ENCODE measurements around the gene MME.
"Not testable (repeated sequence)": the region's sequence is repeated elsewhere in the genome, so short reads cannot be mapped to it uniquely, and the experiment has no call there.

The MME gene

GRCh38 chr3:155193868-155194267, 113.7 kb downstream of the MME start:
- DNase-seq (ENCODE audit: low spot score) = no peak

GRCh38 chr3:155194973-155195957, 115.1 kb downstream of the MME start:
- no peak for DNase-seq (ENCODE audit: low spot score)

GRCh38 chr3:155196131-155197021, 116.3 kb downstream of the MME start:
- DNase-seq (ENCODE audit: low spot score) = no peak

GRCh38 chr3:155197786-155198185, 117.7 kb downstream of the MME start:
- no peak for DNase-seq (ENCODE audit: low spot score)

- DNase-seq (ENCODE audit: low spot score) = no peak
Measured at GRCh38 chr3:155202626-155203025, 122.5 kb downstream of the MME start.

- no peak for DNase-seq (ENCODE audit: low spot score)
Measured at GRCh38 chr3:155204851-155205250, 124.7 kb downstream of the MME start.

GRCh38 chr3:155208183-155208800, 128.2 kb downstream of the MME start:
- DNase-seq (ENCODE audit: low spot score) = no peak

- no peak for DNase-seq (ENCODE audit: low spot score)
Measured at GRCh38 chr3:155210736-155211135, 130.6 kb downstream of the MME start.

- no peak for DNase-seq (ENCODE audit: low spot score)
Measured at GRCh38 chr3:155211266-155211665, 131.1 kb downstream of the MME start.

GRCh38 chr3:155211940-155212339, 131.8 kb downstream of the MME start:
- DNase-seq (ENCODE audit: low spot score) = no peak

GRCh38 chr3:155216007-155216406, 135.9 kb downstream of the MME start:
- DNase-seq (ENCODE audit: low spot score) = not testable (repeated sequence)

GRCh38 chr3:155217591-155217990, 137.5 kb downstream of the MME start:
- DNase-seq (ENCODE audit: low spot score) = no peak

GRCh38 chr3:155218462-155218861, 138.3 kb downstream of the MME start:
- no peak for DNase-seq (ENCODE audit: low spot score)

GRCh38 chr3:155219106-155219505, 139.0 kb downstream of the MME start:
- no peak for DNase-seq (ENCODE audit: low spot score)

GRCh38 chr3:155225417-155225816, 145.3 kb downstream of the MME start:
- DNase-seq (ENCODE audit: low spot score) = no peak

GRCh38 chr3:155227141-155227540, 147.0 kb downstream of the MME start:
- DNase-seq (ENCODE audit: low spot score) = no peak

GRCh38 chr3:155228676-155229075, 148.6 kb downstream of the MME start:
- DNase-seq (ENCODE audit: low spot score) = no peak

- DNase-seq (ENCODE audit: low spot score) = no peak
Measured at GRCh38 chr3:155229086-155229485, 149.0 kb downstream of the MME start.

GRCh38 chr3:155230382-155230781, 150.3 kb downstream of the MME start:
- DNase-seq (ENCODE audit: low spot score) = no peak

- DNase-seq (ENCODE audit: low spot score) = no peak
Measured at GRCh38 chr3:155231792-155232191, 151.7 kb downstream of the MME start.

- no peak for DNase-seq (ENCODE audit: low spot score)
Measured at GRCh38 chr3:155232605-155233004, 152.5 kb downstream of the MME start.

- DNase-seq (ENCODE audit: low spot score) = no peak
Measured at GRCh38 chr3:155233213-155233612, 153.1 kb downstream of the MME start.
